Measurements from ENCODE around the gene PLEKHM1. TPM values are rescaled to one million over a fixed set of nuclear protein-coding genes. Genes with fewer than 3 reads are reported as not detected.

Gene PLEKHM1
- total RNA-seq, 1 experiment from 2014 or later = 6.0 TPM

DNA sequence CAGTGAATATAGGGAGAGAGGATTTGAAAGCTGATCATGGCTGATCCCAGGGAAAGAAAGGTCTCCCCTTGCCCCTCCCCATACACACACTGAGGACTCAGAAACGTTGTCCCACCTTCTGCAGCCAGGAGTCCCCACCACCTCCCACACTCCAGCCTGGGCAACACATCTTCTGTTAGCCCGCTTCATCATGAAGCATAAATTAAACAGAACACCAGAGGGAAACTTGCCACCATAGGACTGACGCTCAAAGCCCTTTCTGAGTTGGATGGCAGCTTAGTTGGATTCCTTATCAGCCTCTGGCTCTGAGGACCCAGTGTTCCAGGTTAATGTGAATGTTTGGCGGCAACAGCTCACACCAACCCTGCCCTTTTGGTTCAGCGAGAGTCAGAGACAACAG lies 91.7 kb downstream of the PLEKHM1 start:
- DNase-seq (ENCODE audit: low read depth) = no peak

DNA sequence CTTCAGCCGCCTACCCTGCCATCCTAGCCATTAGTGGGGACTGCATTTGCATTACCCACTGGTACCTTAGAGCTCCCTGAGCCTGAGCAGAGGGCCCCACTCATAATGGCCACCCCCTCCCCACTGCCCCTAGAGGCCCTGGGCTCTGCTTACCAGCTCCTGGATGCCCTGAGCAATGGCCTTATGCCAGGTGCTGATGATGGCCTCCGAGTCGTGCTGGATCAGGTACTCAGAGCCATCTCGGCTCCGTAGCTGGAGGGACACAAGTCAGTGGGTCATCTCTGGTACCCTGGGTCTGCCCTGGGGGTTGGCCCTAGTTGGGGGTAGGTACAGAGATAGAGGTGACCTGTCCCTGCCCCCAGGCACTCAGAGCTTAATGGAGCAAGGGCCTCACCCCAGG lies 92.7 kb downstream of the PLEKHM1 start:
- DNase-seq (ENCODE audit: low read depth) = no peak

DNA sequence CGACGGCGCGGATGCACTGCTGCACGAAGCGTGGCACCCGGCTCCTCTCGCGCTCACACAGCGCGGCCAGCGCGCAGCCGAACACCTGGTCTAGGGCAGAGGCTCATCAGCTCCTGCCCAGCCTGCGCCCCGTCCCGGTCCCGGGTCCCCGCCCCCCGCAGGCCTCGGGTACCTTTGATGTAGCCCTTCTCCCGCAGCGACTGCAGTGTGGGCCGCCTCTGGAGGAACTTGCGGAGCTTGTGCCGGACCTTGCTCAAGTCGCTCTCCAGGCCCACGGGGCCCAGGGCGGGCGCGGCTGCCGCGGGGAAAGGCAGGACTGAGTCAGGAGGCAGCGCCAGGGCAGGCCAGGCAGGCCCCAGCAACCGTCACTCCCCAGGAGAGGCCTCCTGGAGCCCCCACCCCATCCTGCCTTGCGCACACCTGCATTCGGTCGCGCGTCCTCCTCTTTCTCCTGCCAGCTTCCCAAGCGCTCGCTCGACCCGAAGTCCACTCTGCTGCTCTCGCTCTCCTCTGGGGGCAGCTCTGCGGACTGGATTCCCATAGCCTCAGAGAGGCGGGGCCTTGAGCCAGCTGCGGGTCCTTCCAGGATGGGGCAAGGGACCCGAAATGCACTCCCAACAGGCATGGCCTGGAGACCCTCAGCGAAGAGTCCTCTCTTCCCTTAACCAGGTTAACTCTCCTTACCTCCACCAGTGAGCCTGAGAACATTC lies 93.9 kb downstream of the PLEKHM1 start:
- DNase-seq (ENCODE audit: low read depth) = no peak

DNA sequence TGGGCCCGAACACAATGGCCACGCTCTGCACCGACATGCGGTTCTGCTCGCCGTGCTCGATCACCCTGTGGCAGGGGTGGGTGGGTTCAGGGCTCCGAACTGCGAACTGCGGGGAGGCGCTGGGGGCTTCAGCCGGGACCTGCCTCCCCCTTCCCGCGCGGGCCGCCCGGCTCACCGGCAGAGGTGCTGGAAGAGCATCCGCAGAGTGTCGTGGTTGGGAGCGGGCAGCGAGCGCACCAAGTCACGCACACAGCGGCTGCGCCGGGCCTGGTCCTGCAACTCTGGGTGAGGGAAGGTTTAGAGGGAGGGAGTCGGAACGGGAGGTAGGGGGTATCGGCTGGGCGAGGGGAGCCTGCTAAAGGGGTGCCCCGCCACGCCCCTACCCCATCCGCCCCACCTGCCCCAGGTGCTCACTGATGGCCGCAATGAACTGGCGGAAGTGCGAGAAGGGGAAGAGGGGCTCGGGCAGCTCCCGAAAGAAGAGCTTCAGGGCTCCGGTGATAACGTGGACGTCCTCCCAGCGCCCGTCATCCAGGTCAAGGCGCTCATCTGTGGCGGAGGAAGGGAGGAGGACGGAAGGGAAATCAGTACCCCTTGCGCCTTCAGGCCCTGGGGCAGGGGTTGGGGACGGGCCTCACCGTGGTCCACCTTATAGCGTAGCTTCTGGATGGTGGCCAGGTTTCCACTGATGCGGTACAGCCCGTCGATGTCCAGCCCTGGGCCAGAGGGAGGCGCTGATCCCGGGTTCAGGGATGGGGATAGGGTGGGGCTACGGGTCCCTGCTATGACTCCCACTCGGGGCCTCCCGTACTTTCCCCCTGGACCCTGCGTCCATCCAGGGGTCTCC lies 94.7 kb downstream of the PLEKHM1 start:
- DNase-seq (ENCODE audit: low read depth) = no peak

DNA sequence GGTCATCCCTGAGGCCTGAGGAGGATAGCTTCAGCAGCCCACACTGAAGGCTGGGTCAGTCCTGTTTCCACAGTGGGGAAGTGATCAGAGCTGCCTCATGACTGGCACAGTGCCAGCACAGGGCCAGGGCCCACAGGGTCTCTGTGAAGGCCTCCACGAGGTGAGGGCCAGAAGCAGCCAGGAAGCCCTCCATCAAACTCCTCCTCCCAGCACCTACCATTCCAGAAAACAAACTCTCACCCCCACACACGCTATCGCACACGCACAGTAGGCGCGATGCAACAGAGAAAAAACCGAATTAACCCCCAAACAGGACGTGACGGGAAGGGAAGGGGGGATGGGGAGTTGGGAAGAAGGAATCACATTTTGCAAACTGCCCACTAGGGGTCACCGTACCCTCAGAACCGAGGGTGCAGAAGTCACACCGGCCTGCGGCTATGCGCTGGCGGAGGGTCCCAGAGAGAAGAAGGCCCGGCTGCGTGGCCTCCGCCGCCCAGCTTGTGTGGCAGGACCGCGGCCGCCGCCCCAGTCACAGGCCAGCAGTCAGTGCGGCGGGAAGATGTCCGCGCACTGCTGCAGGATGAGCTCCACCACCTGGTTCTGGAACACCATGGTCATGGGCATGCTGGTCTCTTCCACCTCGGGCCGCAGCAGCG lies 95.5 kb downstream of the PLEKHM1 start:
- peak; percentile 63 for DNase-seq (ENCODE audit: low read depth)

DNA sequence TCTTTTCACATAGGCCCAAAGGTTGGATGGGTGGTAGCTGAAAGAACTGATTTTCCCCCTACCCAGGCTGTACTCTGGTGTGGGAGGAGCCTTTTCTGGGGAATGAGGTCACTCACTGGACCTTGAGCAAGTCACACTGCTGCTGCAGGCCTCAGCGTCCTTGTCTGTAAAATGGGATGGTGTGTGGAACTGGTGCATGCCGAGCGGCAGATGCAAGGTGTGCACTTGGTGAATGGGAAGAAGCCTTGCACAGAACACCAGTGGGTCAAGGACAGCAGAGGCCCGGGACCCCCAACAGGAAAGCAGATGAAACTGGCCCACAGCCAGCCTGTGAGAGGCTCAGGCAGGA lies 96.0 kb downstream of the PLEKHM1 start:
- DNase-seq (ENCODE audit: low read depth) = no peak

DNA sequence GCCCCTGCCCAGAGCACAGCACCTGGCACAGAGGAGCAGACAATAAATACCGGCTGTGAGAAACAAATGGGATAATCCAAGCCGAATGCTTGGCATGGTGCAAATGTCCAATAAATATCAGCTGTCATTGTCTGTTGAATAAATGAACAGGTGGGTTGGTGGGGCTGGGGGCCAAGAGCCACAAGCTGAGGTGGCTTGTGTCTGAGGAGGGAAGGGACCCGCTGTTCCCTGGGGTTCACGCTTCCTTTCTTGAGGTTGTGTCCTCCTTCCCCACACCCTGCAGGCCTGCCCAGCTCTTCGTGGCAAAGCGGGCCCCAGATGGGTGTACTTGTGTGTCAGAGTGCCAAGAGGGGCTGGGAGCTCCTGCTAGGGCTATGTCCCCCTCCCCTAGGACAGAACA lies 96.4 kb downstream of the PLEKHM1 start:
- DNase-seq (ENCODE audit: low read depth) = no peak

DNA sequence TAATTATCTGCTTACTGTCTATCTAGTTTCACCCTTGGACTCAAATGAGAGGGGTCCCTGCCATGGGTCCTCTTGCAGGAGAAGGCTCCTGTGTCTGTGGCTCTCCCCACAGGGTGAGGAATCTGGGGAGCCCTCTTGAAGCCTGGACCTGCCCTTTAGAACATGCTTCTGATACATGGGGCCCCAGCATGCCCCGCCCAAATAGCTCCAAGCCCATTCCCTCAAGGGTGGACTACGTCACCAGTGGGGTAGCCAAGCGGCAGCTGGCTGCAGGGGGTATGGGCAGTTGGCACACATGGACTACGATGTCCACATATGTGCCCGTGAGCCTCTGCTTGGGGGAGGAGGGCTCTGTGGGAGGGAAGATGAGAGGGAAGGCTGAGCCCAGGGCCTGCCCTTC lies 97.1 kb downstream of the PLEKHM1 start:
- no peak for DNase-seq (ENCODE audit: low read depth)

DNA sequence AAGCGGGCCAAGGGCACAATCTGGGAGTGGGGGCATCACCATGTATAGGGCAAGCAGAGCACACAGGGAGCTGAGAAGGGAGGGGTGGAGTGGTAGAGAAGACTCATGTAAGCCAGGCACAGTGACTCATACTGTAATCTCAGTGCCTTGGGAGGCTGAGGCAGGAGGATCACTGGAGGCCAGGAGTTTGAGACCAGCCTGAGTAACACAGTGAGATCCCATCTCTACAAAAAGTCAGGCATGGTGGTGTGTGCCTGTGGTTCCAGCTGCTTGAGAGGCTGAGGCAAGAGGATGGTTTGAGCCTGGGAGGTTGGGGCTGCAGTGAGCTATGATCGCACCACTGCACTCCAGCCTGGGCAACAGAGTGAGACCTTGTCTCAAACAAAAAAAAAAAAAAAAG lies 98.6 kb downstream of the PLEKHM1 start:
- DNase-seq (ENCODE audit: low read depth) = no peak

DNA sequence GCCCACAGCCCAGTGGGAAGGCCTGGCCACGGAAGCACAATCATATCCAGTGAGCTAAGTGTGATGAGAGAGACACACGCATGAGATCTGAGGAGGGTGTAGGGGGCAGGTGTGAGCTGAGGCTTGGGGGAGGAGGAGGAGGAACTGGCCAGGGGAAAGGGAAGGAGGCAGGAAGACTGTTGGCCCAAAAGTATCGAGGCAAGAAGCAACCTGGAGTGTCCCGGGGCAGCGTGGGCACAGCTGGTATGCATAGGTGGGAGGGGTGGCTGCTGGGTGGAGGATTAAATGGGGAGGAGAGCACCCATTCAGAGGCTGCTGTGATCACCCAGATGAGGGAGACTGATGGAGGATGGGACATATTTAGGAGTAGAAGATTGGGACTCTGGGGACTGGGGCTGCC lies 99.2 kb downstream of the PLEKHM1 start:
- DNase-seq (ENCODE audit: low read depth) = no peak

DNA sequence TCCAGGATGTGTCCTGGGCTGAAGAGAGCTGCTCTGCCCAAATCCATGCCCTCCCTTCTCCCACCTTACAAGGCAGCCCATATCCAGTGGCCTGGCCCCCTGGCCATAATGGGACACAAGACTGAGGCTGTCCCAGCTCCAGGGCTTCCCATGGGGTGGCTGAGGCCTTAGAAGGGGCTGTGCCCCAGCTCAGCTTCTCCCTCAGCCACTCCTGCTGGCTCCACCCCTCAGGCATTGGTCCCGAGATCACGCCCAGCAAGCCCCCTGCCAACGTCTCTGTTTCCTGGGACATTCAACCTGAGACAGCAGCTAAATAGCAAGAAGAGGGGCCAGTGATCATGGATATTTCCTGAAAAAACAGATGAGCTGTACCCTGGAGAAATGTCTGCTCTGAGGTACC lies 101.2 kb downstream of the PLEKHM1 start:
- no peak for DNase-seq (ENCODE audit: low read depth)

DNA sequence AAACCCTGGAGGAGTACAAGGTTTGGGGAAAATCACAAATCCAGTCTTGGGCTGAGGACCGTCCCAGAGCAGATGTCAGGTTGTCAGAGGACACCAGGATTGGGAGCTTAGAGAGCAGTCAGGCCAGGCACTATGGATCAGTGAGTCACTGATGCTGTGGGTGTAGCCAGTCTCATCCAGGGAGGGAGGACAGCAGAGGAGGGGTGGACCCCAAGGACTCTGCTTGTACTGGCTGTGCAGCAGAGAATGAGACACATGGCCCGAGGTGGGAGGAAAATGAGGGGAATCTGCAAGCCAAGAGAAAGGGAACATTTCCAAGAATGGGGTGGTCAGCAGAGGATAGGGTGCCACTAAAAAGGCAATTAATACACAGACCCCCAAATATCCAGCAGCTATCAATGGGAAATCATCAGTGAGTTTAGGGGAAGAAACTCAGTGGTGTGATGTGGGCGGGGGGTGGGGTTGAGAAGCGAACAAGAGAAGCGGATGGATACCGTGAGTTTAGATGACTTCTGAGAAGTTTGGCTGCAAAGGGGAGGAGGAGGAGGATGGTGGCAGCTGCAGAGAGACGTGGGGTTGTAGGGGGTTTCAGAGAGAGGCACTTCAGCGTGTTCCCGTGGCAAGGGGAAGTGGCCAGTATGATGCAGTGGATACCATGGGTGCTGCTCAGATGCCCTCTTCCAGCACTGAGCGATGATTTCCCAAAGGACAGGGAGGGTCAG lies 101.8 kb downstream of the PLEKHM1 start:
- DNase-seq (ENCODE audit: low read depth) = peak; percentile 64

DNA sequence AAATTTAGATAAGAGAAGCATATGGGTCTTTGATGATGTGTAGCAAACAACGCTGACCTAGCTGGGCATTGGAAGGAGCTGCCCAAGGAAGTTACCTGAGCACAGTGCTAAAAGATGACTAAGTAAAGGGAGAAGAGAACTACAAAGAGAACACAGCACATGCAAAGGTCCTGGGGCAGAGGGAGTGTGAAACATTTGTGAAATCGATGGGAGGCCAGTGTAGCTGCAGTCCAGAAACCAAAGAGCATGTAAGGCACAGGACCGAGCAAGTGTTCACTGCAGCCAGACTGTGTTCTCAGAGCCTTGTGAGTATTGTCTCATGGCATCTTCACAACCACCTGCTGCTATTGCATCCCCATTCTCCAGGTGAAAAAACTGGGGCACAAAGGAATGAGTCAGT lies 102.8 kb downstream of the PLEKHM1 start:
- no peak for DNase-seq (ENCODE audit: low read depth)

DNA sequence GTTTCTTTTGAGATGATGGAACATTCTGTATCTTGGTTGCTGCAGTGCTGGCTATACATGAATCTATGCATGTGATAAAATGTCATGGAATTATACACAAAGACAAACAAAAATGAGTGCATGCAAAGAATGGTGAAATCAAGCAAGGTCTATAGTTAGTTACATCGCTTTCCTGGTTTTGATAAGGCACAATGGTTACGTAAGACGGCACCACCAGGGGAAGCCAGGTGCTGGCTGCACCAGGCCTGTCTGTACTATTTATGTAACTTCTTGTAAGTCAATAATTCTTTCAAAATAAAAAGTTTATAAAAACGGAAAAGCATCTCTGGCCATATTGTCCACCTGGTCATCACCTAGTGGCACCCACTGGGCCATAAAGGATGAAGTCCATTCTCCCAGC lies 104.3 kb downstream of the PLEKHM1 start:
- DNase-seq (ENCODE audit: low read depth) = no peak

Other genes with a start within 250 kb of the PLEKHM1 start
- gene SPATA32, start 228.6 kb downstream of the PLEKHM1 start, total RNA-seq (2014; rRNA removed; shearing (Covaris generic)) = not detected in 2 replicates
- 2.9 and 5.7 TPM in 2 replicates for gene MAP3K14, start 173.7 kb downstream of the PLEKHM1 start, total RNA-seq (2014; rRNA removed; shearing (Covaris generic))
- 0.29 and 0.72 TPM in 2 replicates for gene ARHGAP27, start 57.9 kb downstream of the PLEKHM1 start, total RNA-seq (2014; rRNA removed; shearing (Covaris generic))

All from RPMI7951 (cell line).